GM12878 (cell line): ENCODE data around the gene COL20A1. TPM values are rescaled to one million over a fixed set of nuclear protein-coding genes. Genes with fewer than 3 reads are reported as not detected.

ENCODE experiments used
- ATAC-seq: fragments of 200-7000 bp; cut with Tn5 transposase; 3 replicates; pipeline ENCODE4 v1.9.1; 2020; ENCODE audit warnings: mild to moderate bottlenecking, moderate library complexity
- BruUV-seq: library from RNA; stranded (reverse); fragments of 400-500 nt; replicated peaks from 2 replicates; lab custom pipeline; 2021; lab: Mats Ljungman, UMichigan
- CTCF ChIA-PET: fragments of 300-600 bp; sonication (Branson Sonifier 250); formaldehyde crosslinking; extraction: SDS; loops from one replicate; lab custom pipeline; 2021; ENCODE audit warnings: inconsistent platforms; lab: Yijun Ruan, JAX
- POLR2A ChIA-PET: fragments of 350-600 bp; formaldehyde crosslinking; extraction: SDS; loops from one replicate; lab custom pipeline; 2021; ENCODE audit warnings: inconsistent platforms; lab: Charles Lee
- RAD21 ChIA-PET: fragments of 300-600 bp; sonication (Branson Sonifier 250); formaldehyde crosslinking; loops from one replicate; lab custom pipeline; 2023; ENCODE audit warnings: antibody characterized with exemption; ENCODE audit not compliant: unreplicated experiment; lab: Charles Lee
- SMC1A ChIA-PET: fragments of 300-600 bp; sonication (Branson Sonifier 250); formaldehyde crosslinking; loops from one replicate; lab custom pipeline; 2023; ENCODE audit not compliant: unreplicated experiment, uncharacterized antibody; lab: Charles Lee
- DNase-seq: peaks from one replicate; pipeline ENCODE4 v3.0.0-alpha.2; 2011; ENCODE audit warnings: low read depth, low spot score
- FAIRE-seq: peaks from 3 replicates; lab custom pipeline; 2011; peaks lifted over from hg19 to GRCh38; lab: Jason Lieb, UNC
- H2AFZ ChIP-seq: 2 replicates; pipeline ENCODE4 v1.6.0; 2011; ENCODE audit warnings: low read depth, low read length, control low read depth; ENCODE audit not compliant: control insufficient read depth
- H3K27ac ChIP-seq: 2 replicates; pipeline ENCODE4 v1.5.1; 2011; ENCODE audit warnings: control low read depth; ENCODE audit not compliant: control insufficient read depth, insufficient read depth
- H3K27me3 ChIP-seq, 2 experiments: replicated peaks in 1 of 2; 2 replicates each; pipeline versions ENCODE4 v1.6.0 to v1.6.1; 2011; ENCODE audit warnings: low read length in 1 of 2; ENCODE audit not compliant: control insufficient read depth in 2 of 2, insufficient read depth in 2 of 2
- H3K36me3 ChIP-seq, 2 experiments: 2 replicates each; pipeline ENCODE4 v1.5.1; 2011; ENCODE audit warnings: low read length in 1 of 2; ENCODE audit not compliant: control insufficient read depth in 2 of 2, insufficient read depth in 2 of 2
- H3K4me1 ChIP-seq: 2 replicates; pipeline ENCODE4 v1.6.1; 2011; ENCODE audit warnings: mild to moderate bottlenecking, low read length, moderate library complexity, mixed read lengths; ENCODE audit not compliant: control insufficient read depth, insufficient read depth
- H3K4me2 ChIP-seq: 2 replicates; pipeline ENCODE4 v1.6.0; 2011; ENCODE audit warnings: control low read depth; ENCODE audit not compliant: control insufficient read depth, insufficient read depth
- H3K4me3 ChIP-seq: fragments of 200-600 bp; sonication (generic); 2 replicates; pipeline ENCODE4 v1.5.1; 2016
- H3K79me2 ChIP-seq: 2 replicates; pipeline ENCODE4 v1.6.0; 2011; ENCODE audit warnings: low read length; ENCODE audit not compliant: control insufficient read depth, insufficient read depth
- H3K9ac ChIP-seq: 2 replicates; pipeline ENCODE4 v1.8.0; 2011; ENCODE audit warnings: low read length, control low read depth, mixed read lengths; ENCODE audit not compliant: control insufficient read depth, insufficient read depth
- H3K9me3 ChIP-seq: replicated peaks from 3 replicates; pipeline ENCODE4 v1.5.1; 2011; ENCODE audit warnings: mild to moderate bottlenecking, low read length; ENCODE audit not compliant: control insufficient read depth, insufficient read depth
- H4K20me1 ChIP-seq: 2 replicates; pipeline ENCODE4 v1.6.0; 2011; ENCODE audit not compliant: control insufficient read depth, insufficient read depth
- HCFC1 ChIP-seq: fragments of 150-350 bp; IDR thresholded peaks from 2 replicates; pipeline ENCODE4 v1.6.1; 2014; ENCODE audit warnings: low read length
- HDAC6 ChIP-seq: fragments of 200-600 bp; sonication (generic); IDR thresholded peaks from one replicate; pipeline ENCODE4 v1.8.0; 2017; ENCODE audit warnings: antibody characterized with exemption; ENCODE audit not compliant: unreplicated experiment
- MEF2B ChIP-seq: fragments of 450-650 bp; IDR thresholded peaks from 2 replicates; pipeline ENCODE4 v1.6.1; 2018; ENCODE audit warnings: mild to moderate bottlenecking, moderate library complexity; ENCODE audit not compliant: partially characterized antibody, poor library complexity, severe bottlenecking
- RAD21 ChIP-seq: IDR thresholded peaks from 2 replicates; pipeline ENCODE4 v1.6.1; 2011; ENCODE audit warnings: mild to moderate bottlenecking, low read depth, low read length, moderate library complexity; ENCODE audit not compliant: insufficient read depth
- WGBS: methylation state at CpG from one replicate; pipeline ENCODE4 v1.1.6; 2016; ENCODE audit warnings: low lambda C conversion rate; ENCODE audit not compliant: insufficient replicate concordance, insufficient coverage; ENCODE audit errors: missing lambda C conversion rate; 5-methylcytosine and 5-hydroxymethylcytosine counted together
- in situ Hi-C: fragments of 300-500 bp; cut with MboI; formaldehyde crosslinking; loops from 9 replicates; pipeline ENCODE4 v1.14.3; 2018; ENCODE audit warnings: mixed read lengths
- intact Hi-C: fragments of 100-400 bp; cut with micrococcal nuclease; formaldehyde crosslinking; loops from one replicate; pipeline ENCODE4 v1.14.2; 2022; ENCODE audit not compliant: unreplicated experiment
- polyA plus RNA-seq, 11 experiments: library from polyadenylated mRNA; depleted of rRNA in 4 of 11; unstranded in 6 of 11; stranded (reverse) in 5 of 11; fragments of >200 nt; fragmentation: Nextera tagmentation in 4 of 11; fragmentation: Illumina TruSeq in 1 of 11; extraction: Ambion mirVana in 4 of 11; extraction: Trizol in 1 of 11; gene quantifications; 1 replicate in 1 of 11; 2 replicates in 10 of 11; pipeline versions ENCODE4 v1.2.1 to v1.2.3, GENCODE V29; 2011 to 2016; ENCODE audit warnings: inconsistent platforms in 2 of 11, missing spikeins in 2 of 11, low read depth in 1 of 11
- total RNA-seq, 4 experiments: library from RNA; depleted of rRNA in 3 of 4; stranded (reverse); fragments of >200 nt in 3 of 4; fragmentation: Illumina TruSeq in 1 of 4; extraction: Trizol in 1 of 4; gene quantifications; 2 replicates each; pipeline versions ENCODE4 v1.2.1 to v1.2.3, GENCODE V29; 2013 to 2021

COL20A1 gene
- total and polyA plus RNA-seq, 10 of the 15 experiments (the other 5 are each of a cell fraction or from before 2014, with no cell fraction given) = not detected

- no peak for TF ChIP-seq MEF2B
These were observed 55.2 kb downstream of the COL20A1 start (continued) for GRCh38 chr20:63347950-63348827.

GRCh38 chr20:63348828-63349515, 56.0 kb downstream of the COL20A1 start:
- Histone ChIP-seq H2AFZ (no peak overlapping the region), H3K4me1 (no peaks in the 10 kb centered on the region), H3K4me2 (no peak overlapping the region), H3K27me3 (no peaks in the 10 kb centered on the region), H3K4me3 (no peak overlapping the region), H3K79me2 (no peaks in the 10 kb centered on the region), H4K20me1 (no peaks in the 10 kb centered on the region), H3K9me3 (no peaks in the 10 kb centered on the region; the same call in 2 of the 3 replicates), H3K27ac (no peak overlapping the region), H3K36me3 (no peaks in the 10 kb centered on the region), H3K9ac (no peak overlapping the region)
- RAD21 ChIA-PET = no interaction called here
- in situ Hi-C loops = no loop called here
- FAIRE-seq (no peak), ATAC-seq (no peak), DNase-seq (no peak)
- CTCF ChIA-PET = no interaction called here
- TF ChIP-seq RAD21 (no peak), HCFC1 (no peak), HDAC6 (no peak)
- BruUV-seq = no TSS peak
- 70% methylated on average over 29 of the region's 29 CpGs for WGBS
- POLR2A ChIA-PET = no interaction called here
- SMC1A ChIA-PET = no interaction called here
- intact Hi-C loops = no loop called here
